ENCODE data around the gene FCRL3. TPM values are rescaled to one million over a fixed set of nuclear protein-coding genes. Genes with fewer than 3 reads are reported as not detected.

FCRL3 gene
- not detected in 2 replicates for total RNA-seq

DNA sequence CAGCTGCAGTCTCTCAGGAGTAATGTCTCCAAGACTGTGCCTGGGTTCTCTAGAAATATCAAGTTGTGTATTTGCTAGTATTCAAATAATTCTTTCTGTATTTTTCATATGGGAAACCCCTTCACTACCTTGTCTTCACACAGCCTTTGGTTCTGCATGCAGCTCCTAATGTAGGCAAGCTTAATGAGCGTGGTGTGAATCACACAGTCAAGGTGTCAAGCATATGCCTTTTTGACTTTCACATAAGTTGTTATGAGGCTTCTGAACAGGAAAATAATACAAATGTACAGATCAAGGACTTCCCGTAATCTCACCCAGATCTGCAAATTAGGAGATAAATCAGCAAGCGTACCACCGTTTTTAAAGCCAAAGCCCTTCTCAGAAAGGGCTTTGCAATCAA lies at the start of gene FCRL3:
Gene FCRL3 (minus strand): TSS at position 38 of the 400 bp plus-strand sequence. CDS start 280 bp downstream, outside the sequence.

Other genes starting within 250 kb of the FCRL3 start
- gene FCRL5, start 148.3 kb downstream of the FCRL3 start, total RNA-seq, result not detected in 2 replicates
- gene FCRL4, start 102.7 kb downstream of the FCRL3 start, total RNA-seq, result not detected in 2 replicates
- not detected in 2 replicates for gene FCRL2, start 76.4 kb upstream of the FCRL3 start, total RNA-seq
- not detected in 2 replicates for gene FCRL1, start 119.4 kb upstream of the FCRL3 start, total RNA-seq
- not detected in 2 replicates for gene CD5L, start 141.0 kb upstream of the FCRL3 start, total RNA-seq

Data from hair follicle dermal papilla cell (primary cell).